GM19395 (cell line): Measurements from ENCODE around the gene CALCA.

ENCODE experiments used
- ATAC-seq: cut with Tn5 transposase; IDR thresholded peaks from one replicate; pipeline ENCODE4 v1.9.1; 2021; ENCODE audit warnings: mild to moderate bottlenecking, moderate library complexity; ENCODE audit not compliant: unreplicated experiment

The CALCA gene

GRCh38 chr11:14949437-14950147, 22.6 kb downstream of the CALCA start:
- ATAC-seq, result no peak

DNA sequence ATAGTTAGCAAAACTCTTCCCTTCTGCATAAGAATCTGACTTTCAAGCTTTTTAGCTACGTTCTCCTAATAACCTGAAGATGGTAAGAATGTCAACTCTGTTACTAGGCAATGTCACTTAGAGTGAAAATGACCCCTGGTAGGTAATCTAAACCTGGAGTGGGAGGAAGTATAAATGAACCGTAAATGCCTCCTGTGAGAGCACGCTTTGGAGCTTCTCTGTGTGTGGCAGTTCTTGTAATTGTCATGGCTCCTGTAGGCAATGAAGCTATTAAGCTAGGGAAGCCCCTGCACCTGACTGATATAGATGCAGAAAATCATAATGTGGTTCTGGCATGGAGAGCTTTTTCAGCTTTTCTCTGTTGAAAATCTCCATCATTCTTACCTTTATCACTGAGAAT, 29.4 kb downstream of the CALCA start:
- ATAC-seq, result no peak

GRCh38 chr11:14938936-14939335, 33.2 kb downstream of the CALCA start:
- no peak for ATAC-seq

- ATAC-seq, result no peak
Measured at GRCh38 chr11:14934641-14935351, 37.4 kb downstream of the CALCA start.

DNA sequence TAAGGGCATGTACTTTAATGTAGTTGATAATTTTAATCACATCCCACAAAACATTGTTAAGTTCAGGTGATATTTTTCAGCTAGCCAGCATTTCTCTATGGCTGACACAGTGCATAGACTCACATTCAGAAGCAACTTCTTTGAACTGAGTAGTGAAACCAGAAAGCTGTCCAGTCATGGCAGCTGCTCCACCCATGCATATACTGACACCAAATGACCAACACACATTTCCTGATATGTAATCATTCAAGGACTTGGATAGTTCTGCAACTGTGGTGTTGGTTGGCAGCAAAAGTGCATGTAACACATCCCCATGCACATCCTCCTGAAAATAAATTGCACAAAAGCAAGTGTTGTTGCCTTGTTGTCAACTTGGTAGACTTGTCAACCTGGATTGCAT, 39.7 kb downstream of the CALCA start:
- no peak for ATAC-seq

GRCh38 chr11:14930369-14930768, 41.8 kb downstream of the CALCA start:
- no peak for ATAC-seq

GRCh38 chr11:14927146-14927545, 45.0 kb downstream of the CALCA start:
- ATAC-seq, result no peak

- no peak for ATAC-seq
Measured at GRCh38 chr11:14924318-14924717, 47.8 kb downstream of the CALCA start.
